Epithelial cell of esophagus (primary cell): Measurements from ENCODE around the gene CHDH.

Experiments
- DNase-seq: peaks from one replicate; pipeline ENCODE4 v3.0.0; 2010; ENCODE audit warnings: low read depth
- H3K4me3 ChIP-seq: 2 replicates; pipeline ENCODE4 v1.5.1; 2011; ENCODE audit warnings: mild to moderate bottlenecking, low read length, control low read depth
- TF ChIP-seq, protein P1 (sequence below): IDR thresholded peaks from 2 replicates; pipeline ENCODE4 v1.5.1; 2011; ENCODE audit warnings: low read depth, mild to moderate bottlenecking, low read length, control low read depth, inconsistent platforms; ENCODE audit not compliant: insufficient read depth; ENCODE audit errors: missing control alignments

CHDH gene

DNA sequence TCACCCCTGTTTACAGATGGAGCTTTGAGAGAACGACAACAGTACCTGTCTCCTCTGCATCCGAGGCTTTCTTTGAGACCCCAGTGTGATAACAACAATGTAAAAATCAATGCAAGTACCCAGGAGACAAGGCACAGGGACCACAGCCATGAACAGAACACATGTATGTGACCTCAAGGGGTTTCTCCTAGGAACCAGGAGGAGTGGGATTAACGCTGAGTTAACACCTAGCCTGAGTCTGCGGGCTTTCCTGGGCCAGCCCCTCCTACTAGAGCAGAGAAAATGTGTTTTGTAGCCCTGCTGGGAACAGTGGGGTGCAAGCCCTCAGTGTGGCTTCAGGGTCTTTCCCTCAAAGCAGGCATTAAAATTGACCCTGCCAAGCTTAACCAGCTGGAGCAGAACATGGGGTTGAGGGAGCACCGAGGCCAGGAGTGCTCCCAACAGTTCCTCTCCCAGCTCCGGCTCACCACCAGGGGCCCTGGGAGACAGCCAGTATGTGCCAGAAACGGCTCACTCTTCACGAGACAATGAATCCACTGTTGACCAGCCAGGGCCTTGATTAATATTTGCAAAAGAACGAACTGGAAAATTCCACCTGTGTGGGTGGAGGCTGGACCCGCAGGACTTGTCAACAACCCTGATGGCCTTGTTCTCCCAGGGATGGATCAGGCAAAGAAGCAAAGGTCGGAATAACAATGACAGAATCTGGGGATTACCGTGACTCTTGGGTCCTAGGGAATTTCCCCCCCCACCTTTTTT, 3.6 kb downstream of the CHDH start:
- DNase-seq = peak; percentile 7

DNA sequence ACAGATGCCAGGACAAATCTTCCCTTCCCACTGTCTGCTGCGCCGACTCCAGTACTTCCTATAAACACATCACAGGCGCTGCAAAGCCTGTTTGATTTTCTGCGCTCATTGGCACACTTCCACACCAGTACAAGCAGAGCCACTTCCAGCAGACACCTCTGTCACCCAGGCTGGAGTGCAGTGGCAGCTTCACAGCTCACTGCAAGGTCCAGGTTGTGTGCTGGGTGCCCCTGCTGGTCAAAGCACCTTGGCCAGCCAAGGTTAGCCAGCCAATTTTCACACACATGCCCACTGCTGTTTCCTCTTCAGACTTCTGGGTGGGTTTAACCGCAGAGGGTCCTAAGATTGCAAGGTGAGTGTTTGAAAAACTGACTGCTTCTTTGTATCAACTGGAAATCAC, 4.9 kb downstream of the CHDH start:
- no peak overlapping the region for H3K4me3 ChIP-seq
- TF ChIP-seq, protein P1, sequence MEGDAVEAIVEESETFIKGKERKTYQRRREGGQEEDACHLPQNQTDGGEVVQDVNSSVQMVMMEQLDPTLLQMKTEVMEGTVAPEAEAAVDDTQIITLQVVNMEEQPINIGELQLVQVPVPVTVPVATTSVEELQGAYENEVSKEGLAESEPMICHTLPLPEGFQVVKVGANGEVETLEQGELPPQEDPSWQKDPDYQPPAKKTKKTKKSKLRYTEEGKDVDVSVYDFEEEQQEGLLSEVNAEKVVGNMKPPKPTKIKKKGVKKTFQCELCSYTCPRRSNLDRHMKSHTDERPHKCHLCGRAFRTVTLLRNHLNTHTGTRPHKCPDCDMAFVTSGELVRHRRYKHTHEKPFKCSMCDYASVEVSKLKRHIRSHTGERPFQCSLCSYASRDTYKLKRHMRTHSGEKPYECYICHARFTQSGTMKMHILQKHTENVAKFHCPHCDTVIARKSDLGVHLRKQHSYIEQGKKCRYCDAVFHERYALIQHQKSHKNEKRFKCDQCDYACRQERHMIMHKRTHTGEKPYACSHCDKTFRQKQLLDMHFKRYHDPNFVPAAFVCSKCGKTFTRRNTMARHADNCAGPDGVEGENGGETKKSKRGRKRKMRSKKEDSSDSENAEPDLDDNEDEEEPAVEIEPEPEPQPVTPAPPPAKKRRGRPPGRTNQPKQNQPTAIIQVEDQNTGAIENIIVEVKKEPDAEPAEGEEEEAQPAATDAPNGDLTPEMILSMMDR = no peak
- DNase-seq = no peak

More for the DNA sequence above, 3.6 kb downstream of the CHDH start:
- no peak overlapping the region for H3K4me3 ChIP-seq
- TF ChIP-seq, protein P1 = peak; percentile 29

- no peak overlapping the region for H3K4me3 ChIP-seq
- DNase-seq = no peak
- TF ChIP-seq, protein P1 = no peak
These were observed 8.9 kb downstream of the CHDH start for GRCh38 chr3:53837331-53837730.

DNA sequence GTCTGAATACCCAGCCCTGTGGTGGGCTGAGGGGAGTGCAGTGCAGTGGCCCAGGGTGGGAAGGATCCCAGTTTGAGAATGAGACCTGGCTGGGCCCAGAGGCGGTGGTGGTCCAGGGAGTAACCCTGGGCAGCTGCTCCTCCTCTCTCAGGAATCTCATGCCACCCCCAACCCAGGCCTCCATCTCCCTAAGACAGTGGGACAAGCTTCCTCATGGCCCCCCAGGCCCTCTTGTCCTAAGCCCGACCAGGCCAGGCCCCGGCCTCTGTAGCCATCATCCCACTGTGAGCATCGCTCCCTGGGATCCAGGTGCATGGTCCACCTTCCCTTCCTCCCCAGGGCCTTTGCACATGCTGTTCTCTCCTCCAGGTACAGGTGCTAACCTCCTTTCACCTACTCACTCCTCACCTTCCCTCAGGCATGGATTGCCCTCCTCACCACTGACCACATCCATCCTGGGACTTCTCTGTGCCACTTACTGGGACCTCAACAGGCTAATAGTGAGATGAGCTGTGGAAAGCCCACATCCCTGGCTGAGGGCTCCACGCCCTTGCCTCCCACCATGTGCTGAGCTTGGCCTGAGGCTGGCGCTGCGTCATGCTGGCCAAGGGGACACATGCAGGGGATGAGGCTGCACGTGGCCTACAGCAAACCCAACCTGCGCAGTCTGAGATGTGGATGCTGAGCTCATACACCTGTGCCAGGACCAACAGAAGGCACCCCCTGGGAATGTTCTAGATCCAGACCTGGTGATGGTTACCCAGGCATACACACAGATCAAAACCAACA, 9.9 kb downstream of the CHDH start:
- TF ChIP-seq, protein P1 = no peak
- H3K4me3 ChIP-seq = no peak overlapping the region
- DNase-seq = no peak

GRCh38 chr3:53835257-53835656, 11.0 kb downstream of the CHDH start:
- DNase-seq = no peak
- H3K4me3 ChIP-seq = no peak overlapping the region
- TF ChIP-seq, protein P1 = no peak

DNA sequence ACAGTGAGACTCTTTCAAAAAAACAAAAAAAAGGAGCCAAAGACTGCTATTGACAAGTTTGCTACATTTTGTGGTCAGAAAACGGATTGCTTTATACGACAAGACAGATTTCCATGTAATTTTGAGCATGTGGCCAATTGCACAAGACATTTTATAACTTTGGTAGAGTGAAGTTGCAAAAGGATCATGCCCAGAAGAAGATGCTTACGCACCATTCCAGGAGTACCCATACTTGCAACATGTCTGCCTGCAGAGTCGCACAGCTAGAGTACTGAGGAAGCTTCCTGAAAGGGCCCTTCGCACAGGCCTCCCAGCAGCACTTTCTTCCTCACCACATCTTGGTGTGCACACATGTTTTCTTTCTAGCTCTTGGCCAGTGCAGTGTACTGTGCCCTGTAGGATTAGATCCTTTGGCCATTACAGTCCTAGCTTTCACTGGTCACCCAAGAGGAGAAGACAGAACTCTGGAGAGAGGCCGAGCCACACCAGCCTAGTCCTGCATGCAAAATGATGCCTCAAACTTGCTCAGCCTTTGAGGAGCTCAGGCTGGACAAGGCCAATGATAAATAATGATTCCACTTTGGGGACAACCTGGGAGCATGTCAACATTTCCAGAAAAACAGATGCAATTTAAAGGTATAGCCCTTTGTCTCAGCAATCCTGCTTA, 11.7 kb downstream of the CHDH start:
- no peak for DNase-seq
- TF ChIP-seq, protein P1 = no peak
- no peak overlapping the region for H3K4me3 ChIP-seq
